MM.1S (cell line): Measurements from ENCODE around the gene MAP3K20.

Source experiments
- DNase-seq: peaks from one replicate; pipeline ENCODE4 v3.0.0-alpha.2; 2015
- H2AFZ ChIP-seq: fragments of 300-600 bp; sonication (generic); 2 replicates; pipeline ENCODE4 v1.6.0; 2016; ENCODE audit warnings: antibody characterized with exemption, low read length
- H3F3A ChIP-seq: fragments of 300-600 bp; sonication (generic); 2 replicates; pipeline ENCODE4 v1.6.1; 2016; ENCODE audit warnings: mild to moderate bottlenecking, antibody characterized with exemption, low read length, moderate library complexity, mixed read lengths; ENCODE audit not compliant: insufficient read depth
- H3K27ac ChIP-seq: fragments of 300-600 bp; sonication (generic); 2 replicates; pipeline ENCODE4 v1.5.1; 2016; ENCODE audit warnings: mild to moderate bottlenecking, low read length
- H3K27me3 ChIP-seq: fragments of 300-600 bp; sonication (generic); replicated peaks from 2 replicates; pipeline ENCODE4 v1.6.0; 2016; ENCODE audit warnings: low read length; ENCODE audit not compliant: insufficient read depth
- H3K36me3 ChIP-seq: fragments of 300-600 bp; sonication (generic); replicated peaks from 2 replicates; pipeline ENCODE4 v1.6.1; 2016; ENCODE audit warnings: mild to moderate bottlenecking, low read length, mixed read lengths; ENCODE audit not compliant: insufficient read depth
- H3K4me1 ChIP-seq: fragments of 300-600 bp; sonication (generic); 2 replicates; pipeline ENCODE4 v1.6.1; 2016; ENCODE audit warnings: low read length, mixed read lengths
- H3K4me2 ChIP-seq: fragments of 300-600 bp; sonication (generic); 2 replicates; pipeline ENCODE4 v1.6.0; 2016; ENCODE audit warnings: low read depth, low read length
- H3K4me3 ChIP-seq: fragments of 300-600 bp; sonication (generic); 2 replicates; pipeline ENCODE4 v1.5.1; 2016; ENCODE audit warnings: low read length, mixed read lengths
- H3K79me2 ChIP-seq: fragments of 300-600 bp; sonication (generic); 2 replicates; pipeline ENCODE4 v1.6.1; 2016; ENCODE audit warnings: mixed run types, low read length, mixed read lengths
- H3K9ac ChIP-seq: fragments of 300-600 bp; sonication (generic); 2 replicates; pipeline ENCODE4 v1.6.1; 2016; ENCODE audit warnings: low read length, mixed read lengths
- H3K9me2 ChIP-seq: fragments of 300-600 bp; sonication (generic); replicated peaks from 2 replicates; pipeline ENCODE4 v1.6.1; 2016; ENCODE audit warnings: mild to moderate bottlenecking, low read length, mixed read lengths; ENCODE audit not compliant: insufficient read depth
- H3K9me3 ChIP-seq: fragments of 300-600 bp; sonication (generic); replicated peaks from 2 replicates; pipeline ENCODE4 v1.6.1; 2016; ENCODE audit warnings: mild to moderate bottlenecking, low read length, mixed read lengths; ENCODE audit not compliant: insufficient read depth
- H4K20me1 ChIP-seq: fragments of 300-600 bp; sonication (generic); 2 replicates; pipeline ENCODE4 v1.6.1; 2016; ENCODE audit warnings: mild to moderate bottlenecking, low read length, moderate library complexity, mixed read lengths; ENCODE audit not compliant: insufficient read depth
- CTCF ChIP-seq: fragments of 300-600 bp; sonication (generic); IDR thresholded peaks from 2 replicates; pipeline ENCODE4 v1.5.1; 2016; ENCODE audit warnings: antibody characterized with exemption, low read length, mixed read lengths
- EZH2 ChIP-seq: fragments of 300-600 bp; sonication (generic); optimal IDR thresholded peaks from 2 replicates; pipeline ENCODE3; 2017; ENCODE audit warnings: low read depth, mild to moderate bottlenecking, antibody characterized with exemption, low read length, mixed read lengths
- EZH2phosphoT487 ChIP-seq: fragments of 300-600 bp; sonication (generic); IDR thresholded peaks from 2 replicates; pipeline ENCODE4 v1.6.1; 2018; ENCODE audit warnings: antibody characterized with exemption, low read length

The MAP3K20 gene

GRCh38 chr2:173095356-173095755, 19.7 kb downstream of the MAP3K20 start:
- H3K4me2 ChIP-seq, result no peak overlapping the region
- H3K9ac ChIP-seq, result no peak overlapping the region
- no peaks in the 10 kb centered on the region for H3K9me3 ChIP-seq
- H3K4me3 ChIP-seq, result no peak overlapping the region
- H3K4me1 ChIP-seq, result no peaks in the 10 kb centered on the region
- H3K9me2 ChIP-seq, result no peaks in the 10 kb centered on the region
- no peak for DNase-seq
- H3K27me3 ChIP-seq, result no peaks in the 10 kb centered on the region
- H4K20me1 ChIP-seq, result no peaks in the 10 kb centered on the region
- no peaks in the 10 kb centered on the region for H3F3A ChIP-seq
- H2AFZ ChIP-seq, result no peak overlapping the region
- no peaks in the 10 kb centered on the region for H3K79me2 ChIP-seq
- no peak for TF ChIP-seq EZH2
- no peak for TF ChIP-seq EZH2phosphoT487
- TF ChIP-seq CTCF, result no peak
- H3K27ac ChIP-seq, result no peak overlapping the region
- H3K36me3 ChIP-seq, result no peaks in the 10 kb centered on the region

- no peak overlapping the region for H2AFZ ChIP-seq
- H3F3A ChIP-seq, result no peaks in the 10 kb centered on the region
- H3K4me3 ChIP-seq, result no peak overlapping the region
- H3K27ac ChIP-seq, result no peak overlapping the region
- H3K4me2 ChIP-seq, result no peak overlapping the region
- no peaks in the 10 kb centered on the region for H3K79me2 ChIP-seq
- no peaks in the 10 kb centered on the region for H3K36me3 ChIP-seq
- DNase-seq, result no peak
- no peaks in the 10 kb centered on the region for H4K20me1 ChIP-seq
- no peaks in the 10 kb centered on the region for H3K27me3 ChIP-seq
- no peak overlapping the region for H3K9ac ChIP-seq
- H3K9me3 ChIP-seq, result no peaks in the 10 kb centered on the region
- no peaks in the 10 kb centered on the region for H3K4me1 ChIP-seq
- TF ChIP-seq EZH2phosphoT487, result no peak
- TF ChIP-seq CTCF, result no peak
- TF ChIP-seq EZH2, result no peak
- H3K9me2 ChIP-seq, result no peaks in the 10 kb centered on the region
Observed at GRCh38 chr2:173099271-173099670, 23.6 kb downstream of the MAP3K20 start.

- Histone ChIP-seq H3K4me3 (no peak overlapping the region), H3K9me3 (no peaks in the 10 kb centered on the region), H3K4me2 (no peak overlapping the region), H2AFZ (no peak overlapping the region), H4K20me1 (no peaks in the 10 kb centered on the region), H3K27me3 (no peaks in the 10 kb centered on the region), H3F3A (no peaks in the 10 kb centered on the region), H3K36me3 (no peaks in the 10 kb centered on the region), H3K9me2 (no peaks in the 10 kb centered on the region), H3K4me1 (no peaks in the 10 kb centered on the region), H3K27ac (no peak overlapping the region), H3K9ac (no peak overlapping the region), H3K79me2 (no peaks in the 10 kb centered on the region)
- no peak for TF ChIP-seq EZH2phosphoT487
- TF ChIP-seq CTCF, result no peak
- no peak for DNase-seq
Observed at GRCh38 chr2:173099804-173100203, 24.2 kb downstream of the MAP3K20 start.

GRCh38 chr2:173101687-173102086, 26.0 kb downstream of the MAP3K20 start:
- DNase-seq, result no peak
- no peak overlapping the region for H3K9ac ChIP-seq
- H4K20me1 ChIP-seq, result no peaks in the 10 kb centered on the region
- H3K27me3 ChIP-seq, result no peaks in the 10 kb centered on the region
- no peak overlapping the region for H3K4me3 ChIP-seq
- H3F3A ChIP-seq, result no peaks in the 10 kb centered on the region
- H3K9me2 ChIP-seq, result no peaks in the 10 kb centered on the region
- H3K4me2 ChIP-seq, result no peak overlapping the region
- H3K36me3 ChIP-seq, result no peaks in the 10 kb centered on the region
- no peaks in the 10 kb centered on the region for H3K4me1 ChIP-seq
- no peaks in the 10 kb centered on the region for H3K79me2 ChIP-seq
- no peak for TF ChIP-seq EZH2phosphoT487
- TF ChIP-seq EZH2, result no peak
- TF ChIP-seq CTCF, result no peak
- H3K9me3 ChIP-seq, result no peaks in the 10 kb centered on the region
- H3K27ac ChIP-seq, result no peak overlapping the region
- H2AFZ ChIP-seq, result no peak overlapping the region
